CD14-positive monocyte (primary cell): Measurements from ENCODE around the gene SIPA1L3. TPM values are rescaled to one million over a fixed set of nuclear protein-coding genes. Genes with fewer than 3 reads are reported as not detected.

Experiments
- DNase-seq, 3 donors: peaks; one replicate each; pipeline ENCODE4 v3.0.0-alpha.2; 2011 to 2022
- H2AFZ ChIP-seq: 2 replicates; pipeline ENCODE4 v1.6.0; 2012; ENCODE audit warnings: mild to moderate bottlenecking, low read depth, low read length, inconsistent platforms; ENCODE audit not compliant: insufficient read depth, poor library complexity, severe bottlenecking
- H3K27ac ChIP-seq, 2 donors: 1 replicate in 1 of 2; 2 replicates in 1 of 2; pipeline ENCODE4 v1.5.1; 2012 to 2013; ENCODE audit warnings: low read length in 2 of 2, control low read depth in 1 of 2, inconsistent platforms in 1 of 2, low read depth in 1 of 2, mild to moderate bottlenecking in 1 of 2
- H3K27me3 ChIP-seq, 2 donors: one replicate each; pipeline versions ENCODE4 v1.6.0 to v1.6.1; 2011 to 2013; ENCODE audit warnings: low read length in 2 of 2; ENCODE audit not compliant: control insufficient read depth in 2 of 2, insufficient read depth in 2 of 2
- H3K36me3 ChIP-seq, 2 donors: replicated peaks in 1 of 2; 1 replicate in 1 of 2; 2 replicates in 1 of 2; pipeline versions ENCODE4 v1.5.1 to v1.6.1; 2012 to 2013; ENCODE audit warnings: low read length in 2 of 2, control low read depth in 1 of 2, inconsistent platforms in 1 of 2, mild to moderate bottlenecking in 1 of 2; ENCODE audit not compliant: insufficient read depth in 2 of 2, control insufficient read depth in 1 of 2
- H3K4me1 ChIP-seq, 2 donors: 1 replicate in 1 of 2; 2 replicates in 1 of 2; pipeline versions ENCODE4 v1.5.1 to v1.6.1; 2012 to 2013; ENCODE audit warnings: low read length in 2 of 2, control low read depth in 1 of 2, inconsistent platforms in 1 of 2, mild to moderate bottlenecking in 1 of 2, moderate library complexity in 1 of 2; ENCODE audit not compliant: insufficient read depth in 2 of 2, control insufficient read depth in 1 of 2
- H3K4me2 ChIP-seq: replicated peaks from 2 replicates; pipeline ENCODE3; 2012; ENCODE audit warnings: low read length, moderate library complexity, mild to moderate bottlenecking; ENCODE audit not compliant: poor library complexity, severe bottlenecking; ENCODE audit errors: extremely low read depth
- H3K4me3 ChIP-seq, 3 experiments: fragments of 200-600 bp in 1 of 3; sonication (generic) in 1 of 3; replicated peaks in 1 of 3; 1 replicate in 2 of 3; 2 replicates in 1 of 3; pipeline ENCODE4 v1.5.1; 2011 to 2013; ENCODE audit warnings: low read length in 3 of 3, mild to moderate bottlenecking in 3 of 3, control low read depth in 2 of 3, low read depth in 2 of 3, inconsistent platforms in 1 of 3, moderate library complexity in 1 of 3
- H3K79me2 ChIP-seq: 2 replicates; pipeline ENCODE4 v1.6.0; 2012; ENCODE audit warnings: mild to moderate bottlenecking, control low read depth, inconsistent platforms, low read length, moderate library complexity; ENCODE audit not compliant: insufficient read depth
- H3K9ac ChIP-seq: 2 replicates; pipeline ENCODE4 v1.6.0; 2017; ENCODE audit warnings: low read length, mild to moderate bottlenecking; ENCODE audit not compliant: insufficient read depth, poor library complexity, severe bottlenecking
- H3K9me3 ChIP-seq, 2 donors: replicated peaks in 1 of 2; 1 replicate in 1 of 2; 2 replicates in 1 of 2; pipeline versions ENCODE4 v1.5.1 to v1.6.1; 2012 to 2013; ENCODE audit warnings: low read length in 2 of 2, control low read depth in 1 of 2; ENCODE audit not compliant: control insufficient read depth in 1 of 2, insufficient read depth in 1 of 2
- H4K20me1 ChIP-seq: 2 replicates; pipeline ENCODE4 v1.6.0; 2012; ENCODE audit warnings: mild to moderate bottlenecking, low read length, control low read depth, moderate library complexity; ENCODE audit not compliant: insufficient read depth
- H3K27ac Mint-ChIP-seq, 7 donors: one replicate each; pipeline ENCODE4 v1.8.0; 2020; ENCODE audit warnings: mild to moderate bottlenecking in 7 of 7, mixed read lengths in 7 of 7, moderate library complexity in 6 of 7, inconsistent platforms in 2 of 7
- H3K27me3 Mint-ChIP-seq, 3 donors: one replicate each; pipeline ENCODE4 v1.8.0; 2021 to 2022; ENCODE audit warnings: low read depth in 3 of 3, mild to moderate bottlenecking in 3 of 3, mixed read lengths in 3 of 3, moderate library complexity in 3 of 3, inconsistent platforms in 1 of 3
- H3K36me3 Mint-ChIP-seq, 2 donors: one replicate each; pipeline ENCODE4 v1.8.0; 2020; ENCODE audit warnings: mixed read lengths in 2 of 2, inconsistent platforms in 1 of 2, mild to moderate bottlenecking in 1 of 2
- H3K4me1 Mint-ChIP-seq: one replicate; pipeline ENCODE4 v1.8.0; 2020; ENCODE audit warnings: mild to moderate bottlenecking, mixed read lengths
- H3K4me3 Mint-ChIP-seq, 2 donors: one replicate each; pipeline ENCODE4 v1.8.0; 2020; ENCODE audit warnings: mild to moderate bottlenecking in 2 of 2, mixed read lengths in 2 of 2, moderate library complexity in 1 of 2
- H3K9me3 Mint-ChIP-seq, 7 donors: one replicate each; pipeline ENCODE4 v1.8.0; 2020 to 2022; ENCODE audit warnings: mixed read lengths in 7 of 7, mild to moderate bottlenecking in 6 of 7, moderate library complexity in 6 of 7, inconsistent platforms in 2 of 7
- whole genome bisulfite sequencing: methylation state at CpG from one replicate; pipeline ENCODE4 v1.1.5; 2013; ENCODE audit warnings: missing lambda C conversion rate; ENCODE audit not compliant: insufficient coverage; 5-methylcytosine and 5-hydroxymethylcytosine counted together
- intact Hi-C, 2 donors: fragments of 100-400 bp; cut with micrococcal nuclease; formaldehyde crosslinking; loops; one replicate each; pipeline versions ENCODE4 v1.15.0 to v1.15.1; 2023
- polyA plus RNA-seq, 3 donors: library from polyadenylated mRNA; depleted of rRNA in 1 of 3; unstranded in 2 of 3; stranded (reverse) in 1 of 3; fragments of 300-500 nt in 2 of 3; fragments of >200 nt in 1 of 3; fragmentation: Illumina TruSeq in 2 of 3; gene quantifications; 1 replicate in 2 of 3; 2 replicates in 1 of 3; pipeline ENCODE4 v1.2.3, GENCODE V29; 2012 to 2021
- TF ChIP-seq, protein P1 (sequence below): fragments of 200-600 bp; IDR thresholded peaks from one replicate; pipeline ENCODE4 v1.8.0; 2022; ENCODE audit warnings: antibody characterized with exemption, mild to moderate bottlenecking

The SIPA1L3 gene
- polyA plus RNA-seq, 3 donors: 0.55 to 4.5 (median 0.99) TPM

DNA sequence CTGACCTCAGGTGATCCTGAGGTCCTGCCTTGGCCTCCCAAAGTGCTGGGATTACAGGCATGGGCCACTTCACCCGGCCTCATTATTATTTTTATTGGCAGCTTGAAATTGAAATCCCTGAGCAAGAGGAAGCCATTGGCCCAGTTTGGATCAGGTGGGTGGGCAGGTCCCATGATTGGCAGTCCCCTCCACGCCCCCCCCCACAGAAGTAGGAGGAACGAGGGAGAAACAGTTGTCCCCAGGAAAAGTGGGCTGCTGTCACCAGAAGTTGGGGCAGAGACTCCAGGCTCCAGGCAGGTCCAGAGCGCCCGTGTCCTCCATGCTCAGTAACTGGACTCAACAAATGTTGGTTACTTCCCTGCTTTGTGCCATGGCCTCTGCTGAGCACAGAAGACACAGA, 70.4 kb downstream of the SIPA1L3 start:
- Histone ChIP-seq H3K4me1 (no peaks in the 10 kb centered on the region), H3K4me2 (no peak overlapping the region), H3K9me3 (peaks cover 0 to 5% of the 10 kb centered on the region in 2 donors), H3K4me3 (no peak overlapping the region), H3K79me2 (no peaks in the 10 kb centered on the region), H4K20me1 (peaks cover 30% of the 10 kb centered on the region), H2AFZ (no peak overlapping the region), H3K36me3 (no peaks in the 10 kb centered on the region), H3K27me3 (no peaks in the 10 kb centered on the region), H3K9ac (no peak overlapping the region), H3K27ac (no peak overlapping the region)
- Mint-ChIP-seq H3K4me3 (no peak overlapping the region), H3K27me3 (no peaks in the 10 kb centered on the region), H3K4me1 (no peaks in the 10 kb centered on the region), H3K9me3 (peaks cover 0 to 3% (median 0%) of the 10 kb centered on the region in 7 donors), H3K36me3 (peaks cover 0 to 3% of the 10 kb centered on the region in 2 donors), H3K27ac (no peak overlapping the region)
- TF ChIP-seq, protein P1, sequence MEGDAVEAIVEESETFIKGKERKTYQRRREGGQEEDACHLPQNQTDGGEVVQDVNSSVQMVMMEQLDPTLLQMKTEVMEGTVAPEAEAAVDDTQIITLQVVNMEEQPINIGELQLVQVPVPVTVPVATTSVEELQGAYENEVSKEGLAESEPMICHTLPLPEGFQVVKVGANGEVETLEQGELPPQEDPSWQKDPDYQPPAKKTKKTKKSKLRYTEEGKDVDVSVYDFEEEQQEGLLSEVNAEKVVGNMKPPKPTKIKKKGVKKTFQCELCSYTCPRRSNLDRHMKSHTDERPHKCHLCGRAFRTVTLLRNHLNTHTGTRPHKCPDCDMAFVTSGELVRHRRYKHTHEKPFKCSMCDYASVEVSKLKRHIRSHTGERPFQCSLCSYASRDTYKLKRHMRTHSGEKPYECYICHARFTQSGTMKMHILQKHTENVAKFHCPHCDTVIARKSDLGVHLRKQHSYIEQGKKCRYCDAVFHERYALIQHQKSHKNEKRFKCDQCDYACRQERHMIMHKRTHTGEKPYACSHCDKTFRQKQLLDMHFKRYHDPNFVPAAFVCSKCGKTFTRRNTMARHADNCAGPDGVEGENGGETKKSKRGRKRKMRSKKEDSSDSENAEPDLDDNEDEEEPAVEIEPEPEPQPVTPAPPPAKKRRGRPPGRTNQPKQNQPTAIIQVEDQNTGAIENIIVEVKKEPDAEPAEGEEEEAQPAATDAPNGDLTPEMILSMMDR: no peak
- intact Hi-C loops: no loop called here
- 96% methylated on average over 3 of the region's 5 CpGs for WGBS
- no peak for DNase-seq

GRCh38 chr19:37977992-37978391, 71.0 kb downstream of the SIPA1L3 start:
- Histone ChIP-seq H4K20me1 (peaks cover 35% of the 10 kb centered on the region), H3K36me3 (no peaks in the 10 kb centered on the region), H3K9me3 (no peaks in the 10 kb centered on the region), H3K27me3 (no peaks in the 10 kb centered on the region), H3K79me2 (no peaks in the 10 kb centered on the region), H3K27ac (no peak overlapping the region), H3K4me1 (no peaks in the 10 kb centered on the region), H3K4me2 (no peak overlapping the region), H2AFZ (no peak overlapping the region), H3K9ac (no peak overlapping the region), H3K4me3 (no peak overlapping the region)
- no peaks in the 10 kb centered on the region for H3K36me3 Mint-ChIP-seq
- no peak overlapping the region for H3K4me3 Mint-ChIP-seq
- no peaks in the 10 kb centered on the region for H3K27me3 Mint-ChIP-seq
- H3K9me3 Mint-ChIP-seq: peaks cover 0 to 3% (median 0%) of the 10 kb centered on the region in 7 donors
- TF ChIP-seq, protein P1: no peak
- H3K27ac Mint-ChIP-seq: no peak overlapping the region
- WGBS: 72% methylated on average over 4 of the region's 7 CpGs
- no peaks in the 10 kb centered on the region for H3K4me1 Mint-ChIP-seq
- intact Hi-C loops: no loop called here
- DNase-seq: no peak
